Measurements from ENCODE around the gene C3AR1.

- peak; percentile 99 for TF ChIP-seq CTCF (conservative IDR thresholded peaks at IDR 0.05)
- TF ChIP-seq ZFX (IDR thresholded peaks at IDR 0.05), result no peak
These were observed 42.7 kb upstream of the C3AR1 start for GRCh38 chr12:8108808-8109398.
